HG02571 (cell line): ENCODE measurements around the gene SIGLEC9.
"Not testable (repeated sequence)": the region's sequence is repeated elsewhere in the genome, so short reads cannot be mapped to it uniquely, and the experiment has no call there.

Experiments
- ATAC-seq: cut with Tn5 transposase; IDR thresholded peaks from one replicate; pipeline ENCODE4 v1.9.1; 2021; ENCODE audit warnings: mild to moderate bottlenecking, moderate library complexity; ENCODE audit not compliant: unreplicated experiment

The SIGLEC9 gene

DNA sequence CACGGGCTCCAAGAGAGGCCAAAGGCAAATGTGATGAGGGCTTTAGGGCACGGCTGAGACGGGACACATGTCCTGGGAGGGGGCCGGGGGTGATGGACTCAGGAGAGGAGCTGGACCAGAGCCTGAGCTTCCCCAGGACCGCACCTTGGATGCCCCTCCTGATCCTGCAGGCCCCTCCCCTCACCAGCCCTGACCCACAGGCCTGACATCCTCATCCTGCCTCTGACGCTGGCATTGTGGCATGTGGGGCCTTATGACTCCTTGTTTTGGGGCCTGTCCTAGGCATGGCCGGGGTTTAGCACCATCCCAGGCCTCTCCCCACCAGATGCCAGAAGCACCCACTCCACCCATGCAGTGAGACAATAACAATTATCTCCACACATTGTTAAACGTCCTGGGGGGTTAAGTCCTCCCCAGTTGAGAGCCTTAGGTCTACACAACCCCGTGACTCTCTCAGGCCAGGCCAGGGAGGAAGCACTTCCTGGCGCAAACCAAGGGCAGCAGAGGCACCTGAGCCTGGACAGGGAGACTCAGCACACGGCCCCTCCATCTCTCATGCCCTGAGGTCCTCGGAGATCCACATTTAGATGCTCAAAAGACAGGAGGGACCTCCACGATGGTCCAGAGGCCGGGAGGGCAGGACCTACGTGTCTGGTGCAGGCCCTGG, 18.2 kb downstream of the SIGLEC9 start:
- ATAC-seq: not testable (repeated sequence)

DNA sequence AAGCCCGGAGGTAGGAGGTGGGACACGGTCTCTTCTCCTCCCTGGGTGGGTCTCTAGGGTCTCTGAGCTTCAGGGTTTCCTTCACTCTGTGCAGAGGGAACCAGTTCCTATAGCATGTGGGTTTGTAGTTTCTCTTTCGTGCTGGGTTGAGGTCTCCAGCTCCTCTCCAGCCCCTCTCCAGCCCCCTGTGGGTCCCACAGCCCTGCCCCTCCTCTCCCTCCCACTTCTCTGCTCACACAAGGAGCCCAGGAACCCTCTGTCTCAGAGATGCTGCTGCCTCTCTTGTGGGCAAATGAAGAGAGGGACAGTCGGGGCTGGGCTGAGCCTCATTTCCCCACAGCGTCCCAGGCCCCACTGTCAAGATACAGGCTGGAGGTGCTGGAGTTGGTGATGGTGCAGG, 18.8 kb downstream of the SIGLEC9 start:
- no peak for ATAC-seq

DNA sequence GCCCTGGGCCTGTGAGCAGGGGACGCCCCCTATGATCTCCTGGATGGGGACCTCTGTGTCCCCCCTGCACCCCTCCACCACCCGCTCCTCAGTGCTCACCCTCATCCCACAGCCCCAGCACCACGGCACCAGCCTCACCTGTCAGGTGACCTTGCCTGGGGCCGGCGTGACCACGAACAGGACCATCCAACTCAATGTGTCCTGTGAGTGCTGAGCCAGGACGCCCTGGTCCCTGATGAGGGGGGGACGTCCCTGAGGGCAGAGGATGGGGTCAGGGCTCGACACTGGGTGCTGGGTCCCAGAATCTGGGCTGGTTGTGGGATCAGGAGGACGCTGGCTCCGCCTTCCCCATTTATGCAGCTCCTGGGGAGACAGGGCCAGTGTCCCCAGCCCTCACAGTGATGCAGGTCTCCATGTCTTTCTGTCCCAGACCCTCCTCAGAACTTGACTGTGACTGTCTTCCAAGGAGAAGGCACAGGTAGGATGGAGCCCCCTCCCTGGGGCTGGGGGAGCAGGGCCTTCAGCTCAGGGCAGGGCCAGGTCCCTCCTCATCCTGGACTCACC, 19.9 kb downstream of the SIGLEC9 start:
- ATAC-seq: no peak

DNA sequence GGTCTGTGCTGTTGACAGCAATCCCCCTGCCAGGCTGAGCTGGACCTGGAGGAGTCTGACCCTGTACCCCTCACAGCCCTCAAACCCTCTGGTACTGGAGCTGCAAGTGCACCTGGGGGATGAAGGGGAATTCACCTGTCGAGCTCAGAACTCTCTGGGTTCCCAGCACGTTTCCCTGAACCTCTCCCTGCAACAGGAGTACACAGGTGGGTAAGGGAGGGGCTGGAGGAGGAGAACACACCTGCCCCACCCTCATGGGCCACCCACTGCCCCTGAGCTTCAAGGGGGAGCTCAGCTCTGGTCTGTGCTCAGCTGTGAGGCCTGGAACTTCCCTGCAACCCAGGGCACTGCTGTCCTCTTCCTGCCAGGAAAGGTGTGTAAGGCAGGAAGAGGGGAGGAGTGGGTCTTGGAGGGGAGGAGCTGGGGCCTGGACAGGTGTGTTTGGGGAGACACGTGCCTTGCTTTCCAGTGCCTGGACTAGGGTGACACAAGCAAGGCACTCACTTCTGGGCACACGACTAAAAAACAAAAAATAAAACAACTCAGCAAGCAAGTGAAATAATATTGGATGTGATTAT, 21.3 kb downstream of the SIGLEC9 start:
- ATAC-seq: no peak

DNA sequence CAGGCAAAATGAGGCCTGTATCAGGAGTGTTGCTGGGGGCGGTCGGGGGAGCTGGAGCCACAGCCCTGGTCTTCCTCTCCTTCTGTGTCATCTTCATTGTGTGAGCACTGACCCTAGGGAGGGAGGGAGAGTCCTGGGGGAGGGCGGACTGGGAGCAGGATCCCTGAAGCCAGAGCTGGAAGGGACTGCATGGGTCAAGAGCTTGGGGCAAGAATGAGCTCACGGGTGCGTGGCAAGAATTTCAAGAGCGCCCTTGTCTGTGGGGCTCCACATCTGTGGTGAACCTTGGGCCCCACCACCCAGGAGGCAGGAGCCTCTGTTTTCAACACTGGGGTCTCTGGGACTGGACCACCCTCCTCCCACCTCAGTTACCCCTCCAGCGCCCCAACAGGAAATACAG, 22.0 kb downstream of the SIGLEC9 start:
- ATAC-seq: no peak

DNA sequence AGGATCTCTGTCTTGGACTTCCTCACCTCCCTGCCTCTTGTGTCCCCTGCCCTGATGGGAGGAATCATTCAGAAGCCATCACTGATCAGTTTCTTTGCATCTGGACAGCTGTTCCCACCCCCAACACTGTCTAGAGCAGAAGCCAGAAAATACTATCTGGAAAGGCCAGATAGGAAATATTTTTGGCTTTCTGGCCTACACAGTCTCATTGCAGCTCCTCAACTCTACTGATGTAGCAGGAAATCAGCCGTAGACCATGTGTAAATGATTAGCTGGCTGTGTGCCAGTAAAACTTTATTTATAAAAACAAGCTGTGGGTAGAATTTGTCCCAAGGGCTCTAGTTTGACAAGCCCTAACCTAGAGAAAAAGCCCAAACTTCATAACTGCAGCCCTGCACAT, 23.0 kb downstream of the SIGLEC9 start:
- ATAC-seq: no peak

DNA sequence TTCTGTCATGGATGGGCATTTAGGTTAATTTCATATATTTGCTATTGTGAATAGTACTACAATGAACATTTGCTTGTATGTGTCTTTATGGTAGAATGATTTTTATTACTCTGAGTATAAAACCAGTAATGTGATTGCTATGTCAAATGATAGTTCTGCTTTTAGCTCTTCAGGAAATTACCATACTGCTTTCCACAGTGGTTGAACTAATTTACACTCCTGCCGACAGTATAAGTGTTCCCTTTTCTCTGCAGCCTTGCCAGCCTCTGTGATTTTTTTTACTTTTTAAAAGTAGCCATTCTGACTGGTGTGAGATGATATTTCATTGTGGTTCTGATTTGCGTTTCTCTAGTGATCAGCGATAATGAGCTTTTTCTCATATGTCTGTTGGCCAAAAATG, 23.9 kb downstream of the SIGLEC9 start:
- no peak for ATAC-seq

DNA sequence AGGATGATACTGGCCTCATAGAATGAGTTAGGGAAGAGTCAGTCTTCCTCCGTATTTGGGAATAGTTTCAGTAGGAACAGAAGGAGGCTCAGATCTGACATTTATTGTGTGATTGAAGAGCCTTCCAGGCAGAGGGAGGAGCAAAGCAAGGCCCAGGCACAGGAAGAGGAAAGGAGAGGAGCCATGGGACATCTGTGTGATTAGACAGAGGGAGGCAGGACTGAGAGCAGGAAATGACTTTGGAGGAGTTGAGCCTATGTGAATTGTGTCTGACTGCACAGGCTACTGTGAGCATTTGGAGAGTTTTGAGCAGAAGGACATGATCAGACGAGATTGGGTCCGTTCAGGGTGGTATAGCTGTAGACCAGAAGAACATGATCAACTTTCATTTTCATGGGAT, 25.9 kb downstream of the SIGLEC9 start:
- ATAC-seq: no peak

DNA sequence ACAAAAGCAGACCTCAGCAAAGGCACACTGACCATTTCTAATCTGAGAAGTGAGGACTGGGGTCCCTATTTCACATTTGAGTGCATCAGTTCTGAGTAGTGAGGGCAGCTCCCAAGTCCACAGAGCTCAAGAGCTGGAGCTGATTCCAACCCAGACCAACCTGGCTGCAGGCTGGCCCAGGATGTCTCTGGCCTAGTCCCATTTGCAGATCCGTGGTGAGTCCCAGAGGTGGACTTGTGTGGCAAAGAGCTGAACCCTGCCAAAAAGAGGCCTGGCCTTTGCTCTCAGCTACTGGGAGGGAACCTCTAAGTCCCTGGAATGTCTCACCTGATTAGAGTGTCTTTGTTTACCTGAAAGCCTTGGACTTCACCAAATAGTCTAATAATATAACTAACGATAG, 32.0 kb downstream of the SIGLEC9 start:
- ATAC-seq: no peak

DNA sequence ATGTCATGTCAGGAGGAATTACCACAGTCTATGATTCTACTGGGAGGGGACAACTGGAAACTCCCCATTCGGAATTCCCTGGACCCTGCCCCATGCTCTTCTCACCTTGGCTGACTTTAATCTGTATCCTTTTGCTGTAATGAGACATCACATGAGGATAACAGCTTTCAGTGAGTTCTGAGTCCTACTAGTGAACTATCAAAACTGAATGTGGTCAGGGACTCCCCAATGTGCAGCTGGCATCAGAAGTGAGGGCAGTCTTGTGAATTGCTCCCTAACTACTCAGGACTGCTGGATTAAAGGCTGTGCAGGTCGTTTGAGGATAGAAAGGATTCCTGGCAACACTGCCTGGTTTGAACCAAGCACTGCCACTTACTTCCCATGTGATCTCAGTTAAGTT, 32.6 kb downstream of the SIGLEC9 start:
- no peak for ATAC-seq

DNA sequence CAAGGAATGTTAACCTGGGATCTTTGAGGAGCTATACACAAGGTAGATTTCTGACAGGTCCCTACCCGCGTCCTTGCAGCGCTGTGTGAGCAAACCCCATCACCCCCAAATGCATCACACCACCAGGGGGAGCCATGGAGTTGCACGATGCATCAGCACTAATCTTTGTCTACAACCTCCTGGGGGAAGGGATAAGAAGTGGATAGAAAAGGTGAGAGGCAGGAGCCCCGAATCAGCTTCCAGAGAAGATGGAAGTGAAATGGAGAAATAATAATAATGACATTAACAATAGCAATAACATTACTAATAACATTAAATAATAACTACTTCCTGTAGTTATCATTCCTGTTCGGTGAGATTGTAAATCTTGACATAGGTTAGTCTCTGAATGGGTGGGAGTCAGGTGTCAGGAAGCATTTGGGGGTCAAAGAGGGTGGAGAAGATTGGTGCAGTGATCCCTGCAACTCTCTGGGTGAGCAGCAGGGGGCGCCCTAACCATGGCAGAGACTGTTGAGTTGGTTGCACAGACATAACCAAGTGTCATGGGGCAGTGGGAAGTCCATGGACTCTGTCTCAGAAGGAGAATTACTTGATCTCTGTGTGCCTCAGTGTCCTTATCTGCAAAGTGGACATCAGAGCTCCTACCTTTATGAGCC, 33.9 kb downstream of the SIGLEC9 start:
- ATAC-seq: no peak

DNA sequence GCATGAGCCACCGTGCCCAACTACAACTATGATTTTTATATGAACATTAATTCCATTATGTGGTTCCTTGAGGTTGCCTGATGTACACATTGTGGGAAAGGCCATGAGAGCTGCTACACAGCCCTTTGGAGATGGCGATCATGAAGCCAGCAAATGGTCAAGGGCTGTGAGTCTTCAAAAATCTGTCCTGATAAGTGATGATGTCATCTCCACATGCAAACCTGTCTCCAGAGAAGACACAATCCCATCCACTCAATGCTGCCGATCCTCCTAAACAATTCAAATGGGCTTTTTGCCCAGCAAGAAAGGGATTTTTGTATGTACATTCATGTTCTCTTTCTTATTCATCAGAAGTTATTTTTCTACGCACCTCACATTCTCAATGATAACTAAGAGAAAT, 35.0 kb downstream of the SIGLEC9 start:
- ATAC-seq: no peak

DNA sequence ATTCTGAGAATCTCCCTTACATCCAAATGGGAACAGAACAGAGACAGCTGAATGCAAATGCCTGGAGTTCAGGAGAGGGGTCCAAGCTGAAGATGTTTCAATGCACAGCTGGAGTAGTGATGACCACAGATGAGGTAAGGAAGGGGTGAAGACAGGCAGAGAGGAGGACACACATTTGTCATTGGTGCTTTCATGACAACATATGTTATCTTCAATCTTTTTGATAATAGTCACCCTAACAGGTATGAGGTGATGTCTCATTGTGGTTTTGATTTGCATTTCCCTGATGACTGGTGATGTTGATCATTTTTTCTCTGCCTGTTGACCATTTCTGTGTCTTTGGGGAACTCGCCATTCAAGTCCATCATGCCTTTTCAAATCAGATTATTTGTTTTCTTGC, 36.6 kb downstream of the SIGLEC9 start:
- no peak for ATAC-seq

DNA sequence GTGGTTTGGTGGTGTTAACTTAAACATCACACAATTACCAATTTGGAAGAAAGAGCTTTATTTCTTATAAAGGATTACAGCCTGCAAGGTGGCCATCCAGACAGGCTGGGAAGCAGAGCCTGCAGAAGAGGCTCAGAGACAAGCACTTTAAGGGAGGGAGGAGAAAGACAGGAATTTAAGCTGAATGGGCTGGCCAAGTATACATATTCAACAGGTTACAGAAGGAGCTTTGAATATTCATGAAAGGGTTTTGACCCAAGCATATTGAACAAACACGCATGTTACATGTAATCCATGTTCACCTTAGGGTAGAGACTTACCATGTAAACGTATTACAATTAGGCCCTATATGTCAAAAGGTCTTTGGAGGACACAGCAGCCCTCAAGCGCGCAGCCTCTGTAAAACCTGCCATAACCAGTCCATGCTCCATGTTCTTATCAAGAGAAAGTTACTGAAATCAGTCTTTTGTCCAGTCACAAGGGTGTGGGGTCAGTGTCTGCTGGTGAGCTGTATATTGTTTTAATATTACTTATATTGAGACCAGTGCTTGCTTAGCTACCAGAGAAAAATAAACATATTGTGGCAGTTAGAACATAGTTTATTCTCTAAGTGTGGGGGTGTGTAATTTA, 37.3 kb downstream of the SIGLEC9 start:
- ATAC-seq: no peak

DNA sequence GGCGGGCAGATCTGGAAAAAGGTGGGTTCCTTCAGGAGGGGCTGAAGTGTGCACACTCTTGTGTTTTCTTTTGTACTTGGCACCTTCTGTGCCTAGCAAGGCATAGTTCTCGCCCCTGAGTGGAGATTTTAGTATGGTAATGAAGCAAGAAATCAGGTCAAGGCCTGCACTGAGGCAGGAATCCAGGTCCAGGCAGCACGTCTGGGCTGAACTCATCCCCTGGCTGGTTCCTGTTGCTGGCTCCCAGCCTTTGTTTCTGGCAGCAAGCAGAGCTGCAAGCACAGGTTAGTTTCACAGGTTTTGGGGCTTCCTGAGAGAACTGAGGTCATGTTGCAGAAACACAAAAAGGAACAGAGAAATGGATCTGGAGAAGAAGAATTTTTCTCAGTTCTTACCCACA, 38.6 kb downstream of the SIGLEC9 start:
- ATAC-seq: no peak

DNA sequence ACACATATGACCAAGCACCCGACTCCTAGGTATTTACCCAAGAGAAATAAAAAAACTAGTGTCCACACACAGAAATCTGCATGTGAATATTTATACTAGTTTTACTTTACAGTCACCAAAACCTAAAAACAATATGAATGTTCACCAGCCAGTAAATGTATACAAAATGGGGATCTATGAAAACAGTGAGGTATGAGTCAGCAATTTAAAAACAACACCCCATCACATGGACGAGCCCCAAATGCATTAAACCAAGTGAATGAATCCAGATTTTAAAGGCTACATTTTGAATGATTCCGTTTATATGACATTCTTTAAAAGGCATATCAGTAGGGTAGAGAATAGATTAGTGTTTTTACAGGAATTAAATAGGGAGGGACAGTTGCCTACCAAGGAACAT, 39.5 kb downstream of the SIGLEC9 start:
- no peak for ATAC-seq

DNA sequence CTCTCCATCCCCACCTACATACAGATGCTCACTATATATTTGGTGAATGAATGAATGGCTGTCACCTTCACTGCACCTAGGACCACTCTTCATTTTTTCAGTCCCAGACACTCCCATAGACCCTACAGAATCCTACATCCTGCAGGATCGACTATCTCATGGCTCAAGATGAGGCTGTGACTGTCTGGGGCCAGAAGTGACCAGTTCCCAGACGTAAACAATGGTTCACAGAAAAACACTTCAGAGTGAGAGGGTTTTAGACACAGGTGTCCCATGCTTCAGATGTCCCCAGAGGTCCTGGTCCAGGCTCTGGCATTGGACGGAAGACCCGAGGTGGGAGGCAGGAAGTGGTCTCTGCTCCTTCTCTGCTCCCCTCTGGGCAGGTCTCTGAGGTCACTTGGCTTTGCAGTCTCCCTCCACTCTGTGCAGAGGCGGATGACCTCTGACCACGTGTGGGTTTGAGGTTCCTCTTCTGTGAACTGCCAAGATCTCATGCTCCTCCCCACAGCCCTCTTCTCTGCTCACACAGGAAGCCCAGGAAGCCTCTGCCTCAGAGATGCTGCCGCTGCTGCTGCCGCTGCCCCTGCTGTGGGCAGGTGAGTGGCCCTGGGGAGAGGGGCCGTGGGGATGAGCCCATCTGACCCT, 42.3 kb downstream of the SIGLEC9 start:
- no peak for ATAC-seq

DNA sequence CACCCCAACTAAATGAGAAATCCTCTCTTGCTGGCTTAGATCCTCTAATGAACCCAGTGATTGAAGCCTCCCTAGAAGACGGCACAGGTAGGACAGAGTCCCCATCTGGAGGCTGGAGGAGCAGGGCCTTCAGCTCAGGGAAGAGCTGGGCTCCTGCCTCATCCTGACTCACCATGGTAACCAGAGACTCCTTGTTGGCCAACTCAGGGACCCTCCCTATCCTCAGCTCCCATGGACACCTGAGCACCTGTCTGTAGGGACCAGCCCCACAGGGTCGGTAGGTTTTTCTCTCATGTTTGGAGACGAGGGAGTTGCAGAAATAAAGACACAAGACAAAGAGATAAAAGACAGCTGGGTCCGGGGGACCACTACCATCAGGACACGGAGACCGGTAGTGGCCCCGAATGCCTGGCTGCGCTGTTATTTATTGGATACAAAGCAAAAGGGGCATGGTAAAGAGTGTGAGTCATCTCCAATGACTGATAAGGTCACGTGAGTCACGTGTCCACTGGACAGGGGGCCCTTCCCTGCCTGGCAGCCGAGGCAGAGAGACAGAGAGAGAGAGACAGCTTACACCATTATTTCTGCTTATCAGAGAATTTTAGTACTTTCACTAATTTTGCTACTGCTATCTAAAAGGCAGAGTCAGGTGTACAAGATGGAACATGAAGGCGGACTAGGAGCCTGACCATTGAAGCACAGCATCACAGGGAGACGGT, 44.0 kb downstream of the SIGLEC9 start:
- no peak for ATAC-seq

DNA sequence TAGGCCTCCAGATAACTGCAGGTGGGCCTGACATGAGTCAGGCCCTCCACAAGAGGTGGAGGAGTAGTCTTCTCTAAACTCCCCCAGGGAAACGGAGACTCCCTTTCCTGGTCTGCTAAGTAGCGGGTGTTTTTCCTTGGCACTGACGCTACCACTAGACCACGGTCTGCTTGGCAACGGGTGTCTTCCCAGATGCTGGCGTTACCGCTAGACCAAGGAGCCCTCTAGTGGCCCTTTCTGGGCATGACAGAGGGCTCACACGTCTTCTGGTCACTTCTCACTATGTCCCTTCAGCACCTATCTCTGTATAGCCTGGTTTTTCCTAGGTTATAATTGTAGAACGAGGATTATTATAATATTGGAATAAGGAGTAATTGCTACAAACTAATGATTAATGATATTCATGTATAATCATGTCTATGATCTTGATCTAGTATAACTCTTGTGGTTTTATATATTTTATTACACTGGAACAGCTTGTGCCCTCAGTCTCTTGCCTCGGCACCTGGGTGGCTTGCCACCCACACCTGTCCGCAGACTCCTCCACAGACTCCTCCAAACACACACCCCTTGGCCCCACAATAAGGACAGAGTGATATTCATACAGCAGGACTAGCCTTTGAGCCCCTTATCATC, 44.7 kb downstream of the SIGLEC9 start:
- not testable (repeated sequence) for ATAC-seq

DNA sequence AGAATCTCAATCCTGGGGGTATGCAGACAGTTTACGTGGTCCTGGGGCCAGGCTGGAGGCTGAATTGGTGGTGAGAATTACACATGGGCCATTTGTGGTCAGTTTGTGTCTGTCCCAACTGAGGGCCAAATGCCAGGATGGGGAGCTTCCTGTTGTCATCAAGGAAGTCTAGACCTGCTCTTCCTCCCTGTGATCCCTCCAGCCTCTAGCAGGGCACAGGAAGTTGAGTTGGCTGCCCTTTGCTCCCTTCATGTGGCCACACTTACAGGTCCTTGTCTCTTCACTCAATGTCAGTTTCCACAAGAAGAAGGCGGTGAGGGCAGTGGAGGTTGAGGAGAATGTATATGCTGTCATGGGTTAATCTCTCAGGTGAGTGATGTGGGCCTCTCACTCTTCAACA, 47.5 kb downstream of the SIGLEC9 start:
- no peak for ATAC-seq
